MM.1S (cell line): ENCODE data around the gene SVOP.
"Not testable (repeated sequence)": the region's sequence is repeated elsewhere in the genome, so short reads cannot be mapped to it uniquely, and the experiment has no call there.

ENCODE experiments used
- DNase-seq: peaks from one replicate; pipeline ENCODE4 v3.0.0-alpha.2; 2015
- H2AFZ ChIP-seq: fragments of 300-600 bp; sonication (generic); 2 replicates; pipeline ENCODE4 v1.6.0; 2016; ENCODE audit warnings: antibody characterized with exemption, low read length
- H3F3A ChIP-seq: fragments of 300-600 bp; sonication (generic); 2 replicates; pipeline ENCODE4 v1.6.1; 2016; ENCODE audit warnings: mild to moderate bottlenecking, antibody characterized with exemption, low read length, moderate library complexity, mixed read lengths; ENCODE audit not compliant: insufficient read depth
- H3K27ac ChIP-seq: fragments of 300-600 bp; sonication (generic); 2 replicates; pipeline ENCODE4 v1.5.1; 2016; ENCODE audit warnings: mild to moderate bottlenecking, low read length
- H3K27me3 ChIP-seq: fragments of 300-600 bp; sonication (generic); replicated peaks from 2 replicates; pipeline ENCODE4 v1.6.0; 2016; ENCODE audit warnings: low read length; ENCODE audit not compliant: insufficient read depth
- H3K36me3 ChIP-seq: fragments of 300-600 bp; sonication (generic); replicated peaks from 2 replicates; pipeline ENCODE4 v1.6.1; 2016; ENCODE audit warnings: mild to moderate bottlenecking, low read length, mixed read lengths; ENCODE audit not compliant: insufficient read depth
- H3K4me1 ChIP-seq: fragments of 300-600 bp; sonication (generic); 2 replicates; pipeline ENCODE4 v1.6.1; 2016; ENCODE audit warnings: low read length, mixed read lengths
- H3K4me2 ChIP-seq: fragments of 300-600 bp; sonication (generic); 2 replicates; pipeline ENCODE4 v1.6.0; 2016; ENCODE audit warnings: low read depth, low read length
- H3K4me3 ChIP-seq: fragments of 300-600 bp; sonication (generic); 2 replicates; pipeline ENCODE4 v1.5.1; 2016; ENCODE audit warnings: low read length, mixed read lengths
- H3K79me2 ChIP-seq: fragments of 300-600 bp; sonication (generic); 2 replicates; pipeline ENCODE4 v1.6.1; 2016; ENCODE audit warnings: mixed run types, low read length, mixed read lengths
- H3K9ac ChIP-seq: fragments of 300-600 bp; sonication (generic); 2 replicates; pipeline ENCODE4 v1.6.1; 2016; ENCODE audit warnings: low read length, mixed read lengths
- H3K9me2 ChIP-seq: fragments of 300-600 bp; sonication (generic); replicated peaks from 2 replicates; pipeline ENCODE4 v1.6.1; 2016; ENCODE audit warnings: mild to moderate bottlenecking, low read length, mixed read lengths; ENCODE audit not compliant: insufficient read depth
- H3K9me3 ChIP-seq: fragments of 300-600 bp; sonication (generic); replicated peaks from 2 replicates; pipeline ENCODE4 v1.6.1; 2016; ENCODE audit warnings: mild to moderate bottlenecking, low read length, mixed read lengths; ENCODE audit not compliant: insufficient read depth
- H4K20me1 ChIP-seq: fragments of 300-600 bp; sonication (generic); 2 replicates; pipeline ENCODE4 v1.6.1; 2016; ENCODE audit warnings: mild to moderate bottlenecking, low read length, moderate library complexity, mixed read lengths; ENCODE audit not compliant: insufficient read depth
- EZH2 ChIP-seq: fragments of 300-600 bp; sonication (generic); optimal IDR thresholded peaks from 2 replicates; pipeline ENCODE3; 2017; ENCODE audit warnings: low read depth, mild to moderate bottlenecking, antibody characterized with exemption, low read length, mixed read lengths
- EZH2phosphoT487 ChIP-seq: fragments of 300-600 bp; sonication (generic); IDR thresholded peaks from 2 replicates; pipeline ENCODE4 v1.6.1; 2018; ENCODE audit warnings: antibody characterized with exemption, low read length
- TF ChIP-seq, protein P1 (sequence below): fragments of 300-600 bp; sonication (generic); IDR thresholded peaks from 2 replicates; pipeline ENCODE4 v1.5.1; 2016; ENCODE audit warnings: antibody characterized with exemption, low read length, mixed read lengths

The SVOP gene

DNA sequence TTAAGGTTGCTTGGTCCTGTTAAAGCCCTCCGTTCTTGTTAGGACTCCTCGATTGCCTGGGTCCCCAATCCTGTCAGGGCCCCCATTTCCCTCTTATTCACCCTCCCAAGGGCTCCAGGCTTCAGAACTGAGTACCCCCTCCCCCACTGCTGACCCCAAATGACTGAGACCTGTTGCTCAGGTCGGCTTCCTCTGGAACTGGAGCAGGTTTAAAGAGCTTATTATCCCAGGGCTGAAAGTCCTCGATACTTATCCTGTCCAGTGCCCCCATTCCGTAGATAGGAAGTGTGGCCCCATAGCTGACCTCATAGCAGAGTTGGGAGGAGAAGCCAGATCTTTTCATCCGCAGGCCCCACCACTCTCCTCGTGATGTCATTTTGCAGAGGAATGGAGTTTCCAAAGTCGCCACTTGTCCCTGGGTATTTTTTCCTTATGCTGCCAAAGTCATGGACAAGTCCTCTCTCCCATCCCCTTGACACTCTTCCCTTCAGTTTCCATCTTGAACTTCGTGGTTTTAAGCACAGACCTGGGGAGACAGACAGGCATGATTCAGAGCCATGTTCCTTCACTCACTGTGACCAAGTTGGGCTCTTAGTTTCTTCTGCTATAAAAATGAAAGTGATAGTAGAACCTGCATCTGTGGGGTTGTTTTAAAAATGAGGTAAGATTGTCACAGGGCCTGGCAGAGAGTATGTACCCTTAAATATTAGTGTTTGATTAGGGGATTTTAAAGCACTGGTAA is 32.7 kb upstream of the SVOP start:
- no peaks in the 10 kb centered on the region for H3K9me3 ChIP-seq
- peak overlapping the region; percentile 73 for H3K27ac ChIP-seq
- H2AFZ ChIP-seq = peak overlapping the region; percentile 84

DNA sequence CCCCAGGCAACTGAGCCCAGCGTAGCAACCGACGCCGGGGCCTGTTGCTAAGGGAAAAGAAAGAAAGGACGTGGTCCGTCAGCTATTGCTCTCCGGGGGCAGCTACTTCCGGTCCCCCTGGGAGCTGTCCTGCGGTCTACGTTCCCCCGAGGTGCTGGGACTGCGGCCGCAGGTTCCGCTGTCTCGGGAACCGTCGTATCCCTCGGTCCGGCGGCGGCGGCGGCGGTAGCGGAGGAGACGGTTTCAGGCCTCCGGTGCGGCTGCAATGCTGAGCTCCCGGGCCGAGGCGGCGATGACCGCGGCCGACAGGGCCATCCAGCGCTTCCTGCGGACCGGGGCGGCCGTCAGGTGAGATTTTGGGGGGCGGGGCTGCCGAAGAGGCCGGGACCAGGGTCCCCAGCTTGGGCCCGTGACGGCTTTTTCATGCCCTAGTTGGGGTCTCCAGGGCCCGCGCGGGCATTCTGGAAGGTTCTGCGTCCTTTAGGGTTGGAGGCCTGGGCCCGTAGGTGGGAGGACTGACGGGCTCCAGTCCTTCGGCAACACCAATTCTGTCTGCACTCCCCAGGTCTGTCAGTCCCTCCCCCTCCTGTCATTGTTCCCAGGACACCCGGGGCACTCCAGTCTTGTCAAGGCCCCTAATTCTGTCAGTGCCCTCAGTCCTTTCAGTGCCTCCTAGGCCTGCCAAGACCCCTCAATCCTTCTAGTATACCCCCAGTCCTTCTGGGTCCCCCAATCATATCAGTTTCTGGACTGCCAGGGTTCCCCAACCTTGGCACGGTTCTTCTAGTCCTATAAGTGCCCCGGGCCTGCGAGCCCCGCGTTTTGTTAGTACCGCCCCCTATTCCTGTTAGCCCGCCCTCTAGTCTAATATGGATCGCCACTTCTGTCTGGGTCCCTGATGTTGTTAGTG is 31.8 kb upstream of the SVOP start, which contains the start of gene USP30:
USP30 (plus strand) TSS at position 163 of the 910 bp plus-strand sequence; CDS start at position 266, 103 bp downstream.
- Histone ChIP-seq H3K27ac (peak within 1 kb of the TSS; percentile 73), H2AFZ (peak within 1 kb of the TSS; percentile 84), H3K9ac (peak within 1 kb of the TSS; percentile 76), H3K79me2 (peaks cover 14% of the 10 kb centered on the region), H3K4me3 (peak within 1 kb of the TSS; percentile 78), H3K27me3 (no peaks in the 10 kb centered on the region), H3K9me3 (no peaks in the 10 kb centered on the region), H4K20me1 (no peaks in the 10 kb centered on the region), H3K4me2 (peak within 1 kb of the TSS; percentile 65), H3K9me2 (no peaks in the 10 kb centered on the region), H3K36me3 (no peaks in the 10 kb centered on the region), H3K4me1 (peaks cover 5% of the 10 kb centered on the region), H3F3A (peaks cover 21% of the 10 kb centered on the region)
- DNase-seq = peak; percentile 87
- TF ChIP-seq EZH2phosphoT487 (no peak), EZH2 (no peak)
- TF ChIP-seq, protein P1, sequence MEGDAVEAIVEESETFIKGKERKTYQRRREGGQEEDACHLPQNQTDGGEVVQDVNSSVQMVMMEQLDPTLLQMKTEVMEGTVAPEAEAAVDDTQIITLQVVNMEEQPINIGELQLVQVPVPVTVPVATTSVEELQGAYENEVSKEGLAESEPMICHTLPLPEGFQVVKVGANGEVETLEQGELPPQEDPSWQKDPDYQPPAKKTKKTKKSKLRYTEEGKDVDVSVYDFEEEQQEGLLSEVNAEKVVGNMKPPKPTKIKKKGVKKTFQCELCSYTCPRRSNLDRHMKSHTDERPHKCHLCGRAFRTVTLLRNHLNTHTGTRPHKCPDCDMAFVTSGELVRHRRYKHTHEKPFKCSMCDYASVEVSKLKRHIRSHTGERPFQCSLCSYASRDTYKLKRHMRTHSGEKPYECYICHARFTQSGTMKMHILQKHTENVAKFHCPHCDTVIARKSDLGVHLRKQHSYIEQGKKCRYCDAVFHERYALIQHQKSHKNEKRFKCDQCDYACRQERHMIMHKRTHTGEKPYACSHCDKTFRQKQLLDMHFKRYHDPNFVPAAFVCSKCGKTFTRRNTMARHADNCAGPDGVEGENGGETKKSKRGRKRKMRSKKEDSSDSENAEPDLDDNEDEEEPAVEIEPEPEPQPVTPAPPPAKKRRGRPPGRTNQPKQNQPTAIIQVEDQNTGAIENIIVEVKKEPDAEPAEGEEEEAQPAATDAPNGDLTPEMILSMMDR = no peak

More for the DNA sequence above, 32.7 kb upstream of the SVOP start:
- H3K36me3 ChIP-seq = no peaks in the 10 kb centered on the region
- H3K9me2 ChIP-seq = no peaks in the 10 kb centered on the region
- H4K20me1 ChIP-seq = no peaks in the 10 kb centered on the region
- TF ChIP-seq, protein P1 = no peak
- TF ChIP-seq EZH2phosphoT487 = no peak
- TF ChIP-seq EZH2 = no peak
- H3K4me2 ChIP-seq = peak overlapping the region; percentile 65
- H3K4me3 ChIP-seq = peak overlapping the region; percentile 78
- peaks cover 21% of the 10 kb centered on the region for H3F3A ChIP-seq
- peaks cover 5% of the 10 kb centered on the region for H3K4me1 ChIP-seq
- peak overlapping the region; percentile 76 for H3K9ac ChIP-seq
- peaks cover 14% of the 10 kb centered on the region for H3K79me2 ChIP-seq
- no peaks in the 10 kb centered on the region for H3K27me3 ChIP-seq
- peak; percentile 77 for DNase-seq

DNA sequence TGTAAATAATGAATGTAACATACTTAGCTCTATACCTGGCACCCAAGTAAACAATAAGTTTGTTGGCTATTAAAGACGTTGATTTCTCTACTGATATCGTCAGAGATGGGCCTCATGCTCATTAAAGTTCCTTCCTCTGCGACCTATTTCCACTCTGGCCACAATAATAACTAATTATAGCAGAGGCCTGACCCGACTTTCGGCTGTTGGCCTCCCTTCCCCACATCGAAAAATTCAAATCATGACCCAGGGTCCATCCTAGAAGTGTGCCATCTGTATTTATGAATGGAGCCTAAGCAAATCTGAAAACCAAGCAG is 31.2 kb upstream of the SVOP start:
- H3K9me3 ChIP-seq = no peaks in the 10 kb centered on the region
- no peaks in the 10 kb centered on the region for H3K27me3 ChIP-seq
- H3K9ac ChIP-seq = peak overlapping the region; percentile 76; the same call in 1 of the 2 replicates
- no peaks in the 10 kb centered on the region for H3K36me3 ChIP-seq
- no peak for DNase-seq
- H3K4me2 ChIP-seq = peak overlapping the region; percentile 65
- TF ChIP-seq EZH2 = no peak
- no peak for TF ChIP-seq EZH2phosphoT487
- TF ChIP-seq, protein P1 = no peak
- H3K4me1 ChIP-seq = peaks cover 5% of the 10 kb centered on the region
- H3K9me2 ChIP-seq = no peaks in the 10 kb centered on the region
- H2AFZ ChIP-seq = peak overlapping the region; percentile 84
- peaks cover 21% of the 10 kb centered on the region for H3F3A ChIP-seq
- no peaks in the 10 kb centered on the region for H4K20me1 ChIP-seq
- H3K79me2 ChIP-seq = peaks cover 14% of the 10 kb centered on the region
- peak overlapping the region; percentile 73; the same call in 1 of the 2 replicates for H3K27ac ChIP-seq
- H3K4me3 ChIP-seq = peak overlapping the region; percentile 78

DNA sequence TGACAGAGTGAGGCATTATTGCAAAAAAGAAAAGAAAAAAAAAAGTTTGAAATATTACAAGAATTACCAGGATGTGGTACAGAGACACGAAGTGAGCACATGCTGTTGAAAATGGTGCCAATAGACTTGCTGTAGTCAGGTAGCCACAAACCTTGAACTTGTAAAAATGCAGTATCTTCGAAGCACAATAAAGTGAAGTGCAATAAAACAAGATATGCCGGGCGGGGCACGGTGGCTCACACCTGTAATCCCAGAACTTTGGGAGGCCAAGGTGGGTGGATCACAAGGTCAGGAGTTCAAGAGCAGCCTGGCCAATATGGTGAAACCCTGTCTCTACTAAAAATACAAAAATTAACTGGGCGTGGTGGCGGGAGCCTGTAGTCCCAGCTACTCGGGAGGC is 28.9 kb upstream of the SVOP start:
- H2AFZ ChIP-seq, H3K36me3 ChIP-seq, H3K4me2 ChIP-seq, H3K9ac ChIP-seq, H3K4me1 ChIP-seq, H3K27ac ChIP-seq, H4K20me1 ChIP-seq, H3K9me3 ChIP-seq, DNase-seq, H3K4me3 ChIP-seq, H3K79me2 ChIP-seq, H3K27me3 ChIP-seq, H3K9me2 ChIP-seq: not testable (repeated sequence)
- peaks cover 21% of the 10 kb centered on the region for H3F3A ChIP-seq

DNA sequence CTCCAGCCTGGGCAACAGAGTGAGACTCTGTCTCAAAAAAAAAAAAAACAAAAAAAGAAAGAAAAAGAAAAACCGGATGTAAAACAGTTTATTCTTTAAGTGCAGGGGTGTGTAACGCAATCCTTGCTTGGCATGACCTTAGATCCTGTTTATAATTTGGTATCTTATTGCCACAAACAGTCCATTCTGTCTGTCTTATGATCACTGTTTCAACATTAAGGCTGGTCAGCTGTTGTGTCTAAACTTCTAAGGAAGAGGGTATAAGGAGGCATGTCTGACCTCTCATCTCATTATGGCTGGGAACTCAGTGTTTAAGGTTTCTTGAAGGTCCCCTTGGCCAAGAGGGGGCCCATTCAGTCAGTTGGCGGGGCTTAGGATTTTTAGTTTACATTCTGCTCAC is 27.8 kb upstream of the SVOP start:
- peaks cover 11% of the 10 kb centered on the region for H3F3A ChIP-seq

More for the DNA sequence above, 27.8 kb upstream of the SVOP start:
- H3K9ac ChIP-seq, H3K79me2 ChIP-seq, H3K27me3 ChIP-seq, H4K20me1 ChIP-seq, H3K9me2 ChIP-seq, H2AFZ ChIP-seq, H3K36me3 ChIP-seq, H3K4me2 ChIP-seq, DNase-seq, H3K4me1 ChIP-seq, H3K27ac ChIP-seq, H3K4me3 ChIP-seq, H3K9me3 ChIP-seq: not testable (repeated sequence)
